HFF-Myc (cell line): Measurements from ENCODE around the gene ZFPL1.

ENCODE experiments used
- DNase-seq: peaks from one replicate; pipeline ENCODE4 v3.0.0-alpha.2; 2011; ENCODE audit warnings: low read depth; ENCODE audit errors: extremely low read depth
- H3K4me3 ChIP-seq: replicated peaks from 2 replicates; pipeline ENCODE4 v1.5.1; 2011; ENCODE audit warnings: low read depth, mild to moderate bottlenecking, control low read depth, low read length
- TF ChIP-seq, protein P1 (sequence below): IDR thresholded peaks from 2 replicates; pipeline ENCODE4 v1.5.1; 2012; ENCODE audit warnings: mild to moderate bottlenecking, low read depth, low read length, control low read depth; ENCODE audit errors: missing control alignments

ZFPL1 gene

DNA sequence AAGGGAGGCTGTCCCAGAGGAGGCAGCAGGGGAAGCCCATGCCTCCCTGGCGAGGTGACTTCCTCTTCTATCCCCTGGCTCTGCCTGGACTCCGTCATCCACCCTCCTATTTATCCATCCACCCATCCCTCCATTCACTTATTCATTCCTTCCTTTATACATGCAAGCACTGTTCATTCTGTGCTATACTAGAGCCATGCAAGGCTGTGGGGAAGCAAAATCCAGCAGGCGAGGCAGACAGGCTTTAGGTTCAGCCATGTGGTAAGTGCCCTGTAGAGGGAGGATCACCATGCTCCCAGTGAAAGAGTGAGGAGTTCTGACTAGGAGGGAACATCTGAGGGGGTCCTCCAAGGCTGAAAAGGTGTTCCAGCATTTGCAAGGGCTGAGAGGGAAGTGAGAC lies 24.5 kb upstream of the ZFPL1 start:
- DNase-seq, result no peak
- no peak overlapping the region for H3K4me3 ChIP-seq
- TF ChIP-seq, protein P1, sequence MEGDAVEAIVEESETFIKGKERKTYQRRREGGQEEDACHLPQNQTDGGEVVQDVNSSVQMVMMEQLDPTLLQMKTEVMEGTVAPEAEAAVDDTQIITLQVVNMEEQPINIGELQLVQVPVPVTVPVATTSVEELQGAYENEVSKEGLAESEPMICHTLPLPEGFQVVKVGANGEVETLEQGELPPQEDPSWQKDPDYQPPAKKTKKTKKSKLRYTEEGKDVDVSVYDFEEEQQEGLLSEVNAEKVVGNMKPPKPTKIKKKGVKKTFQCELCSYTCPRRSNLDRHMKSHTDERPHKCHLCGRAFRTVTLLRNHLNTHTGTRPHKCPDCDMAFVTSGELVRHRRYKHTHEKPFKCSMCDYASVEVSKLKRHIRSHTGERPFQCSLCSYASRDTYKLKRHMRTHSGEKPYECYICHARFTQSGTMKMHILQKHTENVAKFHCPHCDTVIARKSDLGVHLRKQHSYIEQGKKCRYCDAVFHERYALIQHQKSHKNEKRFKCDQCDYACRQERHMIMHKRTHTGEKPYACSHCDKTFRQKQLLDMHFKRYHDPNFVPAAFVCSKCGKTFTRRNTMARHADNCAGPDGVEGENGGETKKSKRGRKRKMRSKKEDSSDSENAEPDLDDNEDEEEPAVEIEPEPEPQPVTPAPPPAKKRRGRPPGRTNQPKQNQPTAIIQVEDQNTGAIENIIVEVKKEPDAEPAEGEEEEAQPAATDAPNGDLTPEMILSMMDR, result no peak

DNA sequence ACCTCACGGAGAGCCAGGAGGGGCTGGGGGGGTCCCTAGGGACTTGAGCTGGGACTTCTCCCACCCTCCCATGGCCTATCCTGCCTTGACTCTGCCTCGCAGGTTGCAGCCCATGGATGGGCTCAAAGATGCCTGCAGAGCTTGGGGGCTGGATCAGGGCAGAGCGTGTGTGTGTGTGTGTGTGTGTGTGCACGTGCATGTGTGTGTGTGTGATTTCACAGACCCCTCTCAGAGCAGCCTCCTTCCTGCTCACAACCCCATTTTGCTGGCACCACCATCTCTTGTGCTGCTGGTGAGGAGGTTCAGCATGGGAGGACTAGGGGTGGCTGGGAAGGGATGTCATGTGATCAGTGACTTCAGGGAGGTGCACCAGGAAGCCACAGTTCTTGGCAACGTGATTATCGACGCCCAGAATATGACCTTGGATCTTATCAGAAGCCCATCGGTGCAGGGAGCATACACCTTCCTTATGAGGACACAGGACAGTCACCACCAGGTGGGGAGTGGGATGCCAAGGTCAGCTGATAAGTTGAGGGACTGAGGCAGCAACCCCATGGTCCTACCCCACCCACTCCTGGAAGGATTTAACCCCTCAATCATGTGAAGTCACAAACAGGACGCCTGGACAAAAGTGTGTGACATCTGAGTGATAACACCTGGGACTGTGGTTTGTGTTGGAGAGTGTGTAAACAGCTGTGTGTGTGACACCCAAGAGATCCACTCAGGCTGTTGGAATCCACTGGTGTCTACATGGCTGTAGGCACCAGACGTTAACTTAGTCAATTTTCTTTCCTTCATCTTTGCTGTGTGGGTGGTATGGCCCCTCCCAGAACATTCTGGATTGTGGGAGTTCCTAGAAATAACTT lies 23.8 kb upstream of the ZFPL1 start:
- TF ChIP-seq, protein P1, result no peak
- H3K4me3 ChIP-seq, result no peak overlapping the region
- no peak for DNase-seq

DNA sequence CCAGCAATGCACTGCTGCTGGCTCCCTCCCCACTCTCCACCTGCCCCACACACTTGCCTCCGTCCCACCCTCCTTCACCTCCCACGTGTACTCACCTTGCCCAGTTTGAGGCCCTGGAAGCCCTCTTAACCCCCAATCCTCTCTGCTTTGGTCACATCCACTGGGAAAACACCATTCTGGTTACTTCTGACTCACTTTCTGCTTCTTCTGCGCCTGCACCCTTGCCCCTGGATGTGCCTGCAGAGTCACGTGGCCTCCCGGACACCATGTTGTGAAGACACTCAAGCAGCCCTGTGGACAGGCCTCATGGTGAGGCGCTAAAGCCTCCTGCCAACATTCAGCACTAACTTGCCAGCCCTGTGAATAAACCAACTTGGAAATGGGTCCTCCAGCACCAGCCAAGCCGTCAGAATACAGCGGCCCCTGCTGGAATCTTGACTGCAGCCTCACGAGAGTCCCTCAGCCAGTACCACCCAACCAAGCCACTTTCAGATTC lies 23.1 kb upstream of the ZFPL1 start:
- DNase-seq, result no peak
- TF ChIP-seq, protein P1, result peak; percentile 49
- no peak overlapping the region for H3K4me3 ChIP-seq

DNA sequence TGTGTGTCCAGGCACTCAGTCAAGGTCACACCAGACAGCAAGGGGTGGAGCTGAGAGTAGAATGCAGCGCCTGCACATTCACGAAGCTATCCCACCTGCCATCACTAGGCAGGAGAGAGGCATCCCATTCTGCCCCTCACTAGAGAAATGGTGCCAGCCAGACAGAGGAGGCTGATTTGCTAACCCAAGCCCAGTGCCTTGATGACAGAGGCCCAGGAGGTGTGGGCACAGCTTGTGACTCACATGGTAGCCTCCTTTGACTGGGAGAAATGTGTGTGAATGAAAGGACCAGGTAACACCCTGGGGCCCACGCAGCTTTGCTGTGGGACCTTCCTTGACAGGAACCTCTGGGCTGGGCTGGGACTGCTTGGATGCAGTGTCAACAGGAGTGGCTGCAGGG lies 20.5 kb upstream of the ZFPL1 start:
- no peak for DNase-seq
- TF ChIP-seq, protein P1, result no peak

DNA sequence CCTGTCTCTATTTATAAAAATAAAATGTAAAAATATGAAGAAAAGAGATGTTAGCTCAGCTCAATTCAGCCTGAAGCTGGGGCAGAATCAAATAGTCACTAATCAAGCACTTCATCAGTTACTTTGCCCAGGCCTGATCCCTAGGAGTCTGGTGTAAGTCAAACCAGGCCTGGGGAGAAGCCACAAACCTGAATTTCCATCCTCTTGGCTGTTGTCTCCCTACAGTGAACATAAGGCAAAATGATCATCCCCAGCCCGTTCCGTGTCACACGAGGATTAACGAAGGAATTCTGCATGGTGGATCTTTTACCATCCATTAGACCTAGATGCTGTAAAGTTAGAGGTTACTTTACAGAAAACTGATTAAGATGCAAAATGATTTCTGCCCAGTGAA lies 19.2 kb upstream of the ZFPL1 start:
- TF ChIP-seq, protein P1, result no peak
- no peak for DNase-seq
- no peak overlapping the region for H3K4me3 ChIP-seq

More for the DNA sequence above, 20.5 kb upstream of the ZFPL1 start:
- no peak overlapping the region for H3K4me3 ChIP-seq

DNA sequence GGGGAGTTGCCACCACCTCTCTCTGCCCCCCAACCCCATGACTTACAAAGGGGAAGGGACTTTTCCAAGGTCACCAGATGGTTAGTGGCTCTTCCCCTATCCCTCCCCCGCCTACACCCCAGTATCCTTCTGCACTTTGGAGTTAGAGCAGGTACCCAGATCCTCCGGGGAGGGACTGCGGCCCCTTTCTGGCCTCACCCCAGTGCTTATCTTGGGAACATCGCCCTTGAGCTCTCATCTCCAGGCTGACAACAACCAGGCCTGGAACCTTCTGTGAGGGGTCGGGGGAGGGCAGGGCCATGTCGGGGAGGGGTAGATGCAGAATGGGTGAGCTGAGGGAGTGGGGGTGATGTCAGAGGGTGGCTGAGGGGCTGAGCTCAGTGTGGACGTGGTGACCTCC lies 18.2 kb upstream of the ZFPL1 start:
- TF ChIP-seq, protein P1, result no peak
- DNase-seq, result no peak
- H3K4me3 ChIP-seq, result no peak overlapping the region
